GM18907 (cell line): Measurements from ENCODE around the gene CTNNA2.
"Not testable (repeated sequence)": the region's sequence is repeated elsewhere in the genome, so short reads cannot be mapped to it uniquely, and the experiment has no call there.

ENCODE experiments used
- ATAC-seq: cut with Tn5 transposase; IDR thresholded peaks from one replicate; pipeline ENCODE4 v1.9.1; 2021; ENCODE audit warnings: mild to moderate bottlenecking, moderate library complexity; ENCODE audit not compliant: unreplicated experiment

CTNNA2 gene

DNA sequence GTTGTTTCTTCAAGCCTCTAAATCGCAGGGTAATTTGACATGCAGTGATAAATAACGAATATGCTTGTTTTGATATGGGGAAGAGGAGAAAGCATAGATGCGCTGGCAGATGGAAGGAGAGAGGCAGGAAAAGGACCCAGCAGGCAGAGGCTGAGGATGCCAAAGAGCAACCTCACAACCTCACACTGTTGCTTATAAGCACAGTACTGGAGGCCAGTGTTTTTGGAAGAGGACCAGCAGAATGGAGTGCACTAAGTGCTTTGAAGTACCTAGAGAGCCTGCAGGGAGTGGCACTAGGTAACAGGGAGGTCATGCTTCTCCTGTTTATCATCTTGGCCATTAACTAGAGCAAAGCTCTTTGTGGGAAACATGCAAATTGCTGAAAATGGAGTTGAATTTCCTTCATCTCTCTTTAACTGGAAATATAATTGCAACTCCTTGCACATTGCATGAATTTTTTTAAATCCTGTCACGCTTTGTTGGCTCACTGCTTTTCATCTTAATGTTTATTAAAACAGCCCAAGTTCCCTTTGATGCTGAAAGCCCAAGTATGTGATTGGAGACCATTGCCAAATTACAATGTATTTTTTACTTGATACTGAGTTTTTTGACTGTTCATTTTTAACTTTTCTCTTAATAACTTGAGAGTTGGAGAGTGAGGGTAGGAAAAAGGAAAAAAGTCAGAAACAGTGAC lies 555.3 kb downstream of the CTNNA2 start:
- no peak for ATAC-seq

DNA sequence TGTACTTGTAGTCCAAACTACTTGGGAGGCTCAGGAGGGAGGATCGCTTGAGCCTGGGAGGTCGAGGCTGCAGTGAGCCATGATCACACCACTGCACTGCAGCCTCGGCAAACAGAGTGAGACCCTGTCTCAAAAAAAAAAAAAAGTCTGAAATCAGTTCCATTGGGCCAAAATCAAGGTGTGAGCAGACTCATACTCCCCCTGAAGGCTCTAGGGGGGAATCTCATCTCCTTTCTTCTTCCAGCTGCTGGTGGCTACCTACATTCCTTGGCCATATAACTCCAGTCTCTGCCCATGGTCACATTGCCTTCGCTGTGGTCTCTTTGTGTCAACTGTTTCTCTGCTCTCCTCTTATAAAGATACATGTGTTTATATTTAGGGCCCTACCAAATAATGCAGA lies 557.7 kb downstream of the CTNNA2 start:
- no peak for ATAC-seq

GRCh38 chr2:80071941-80072340 lies 559.1 kb downstream of the CTNNA2 start:
- ATAC-seq, result no peak

GRCh38 chr2:80073134-80073561 lies 560.3 kb downstream of the CTNNA2 start:
- no peak for ATAC-seq

- no peak for ATAC-seq
These were observed 561.6 kb downstream of the CTNNA2 start for GRCh38 chr2:80074321-80075070.

- ATAC-seq, result no peak
These were observed 562.9 kb downstream of the CTNNA2 start for GRCh38 chr2:80075719-80076118.

DNA sequence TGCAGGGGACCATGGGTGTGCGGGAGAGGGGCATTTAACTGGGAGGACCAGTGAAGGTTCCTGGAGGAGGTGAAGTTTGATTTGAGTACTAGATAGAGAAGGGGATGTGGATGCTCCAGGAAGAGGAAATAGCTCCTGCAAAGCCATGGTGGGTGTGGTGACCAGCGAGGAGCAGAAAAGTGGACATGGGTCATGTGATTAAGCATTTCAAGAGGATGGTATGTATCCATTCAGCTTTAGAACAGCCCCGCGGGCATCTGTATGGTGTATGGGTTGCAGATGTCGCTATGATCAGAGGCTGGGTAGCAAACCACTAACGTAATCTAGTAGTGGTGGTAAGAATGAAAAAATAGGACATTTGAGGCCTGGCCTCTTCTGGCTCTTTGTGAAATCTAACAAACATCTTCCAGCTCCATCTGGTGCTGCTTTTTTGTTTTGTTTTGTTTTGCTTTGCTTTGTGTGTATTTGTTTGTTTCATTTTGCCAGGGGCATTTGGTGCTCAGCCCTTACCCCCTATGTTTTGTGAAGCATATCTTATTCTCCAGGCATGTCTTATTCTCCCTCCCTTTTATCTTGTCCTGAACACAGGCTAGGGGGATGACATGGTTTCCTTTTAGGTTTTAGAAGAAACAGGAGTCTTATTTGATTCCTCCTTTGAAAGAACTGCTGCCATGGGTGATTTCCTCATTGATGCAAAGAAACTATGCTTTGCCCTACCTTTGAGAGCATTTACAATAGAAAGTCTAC lies 565.6 kb downstream of the CTNNA2 start:
- no peak for ATAC-seq

DNA sequence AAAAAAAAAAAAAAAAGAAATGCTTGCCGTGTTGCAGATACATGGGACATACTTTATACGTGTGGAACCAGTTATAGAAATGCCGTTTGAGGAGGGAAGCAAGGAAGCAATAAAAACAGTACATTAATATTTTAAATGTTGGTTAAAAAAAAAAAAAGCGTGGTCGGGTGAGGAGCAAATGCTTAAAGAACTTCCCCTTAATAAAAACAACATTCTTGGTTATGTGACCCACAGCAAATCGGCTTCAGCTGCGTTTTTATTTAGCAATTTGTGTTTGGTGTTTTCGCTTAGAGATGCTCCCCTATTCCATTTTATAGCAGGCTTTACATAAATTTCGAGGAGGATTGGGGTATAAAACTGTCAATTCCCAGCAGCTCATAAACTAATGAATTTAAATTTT lies 568.1 kb downstream of the CTNNA2 start:
- ATAC-seq, result no peak

DNA sequence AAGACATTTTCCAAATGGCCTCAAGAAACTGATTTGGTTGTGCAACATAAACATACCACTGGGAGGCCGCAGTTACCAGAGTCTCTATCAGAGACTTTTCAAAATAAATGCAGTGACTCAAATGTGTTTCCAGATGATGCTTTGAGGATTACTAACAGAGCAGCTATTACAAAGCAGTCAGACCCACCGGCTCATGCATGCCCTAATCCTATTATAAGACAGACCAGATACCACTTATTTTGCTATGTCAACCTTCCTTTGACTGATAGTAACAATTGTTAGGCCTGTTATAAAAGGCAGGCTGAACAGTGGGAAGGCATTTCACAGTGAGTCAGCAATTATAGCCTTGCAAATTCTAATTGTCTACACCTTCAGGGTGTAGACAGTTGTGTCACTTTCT lies 574.0 kb downstream of the CTNNA2 start:
- ATAC-seq, result no peak

GRCh38 chr2:80091237-80091636 lies 578.4 kb downstream of the CTNNA2 start:
- no peak for ATAC-seq

- ATAC-seq, result no peak
These were observed 579.6 kb downstream of the CTNNA2 start for GRCh38 chr2:80092474-80092873.

GRCh38 chr2:80098503-80098902 lies 585.7 kb downstream of the CTNNA2 start:
- ATAC-seq, result not testable (repeated sequence)

DNA sequence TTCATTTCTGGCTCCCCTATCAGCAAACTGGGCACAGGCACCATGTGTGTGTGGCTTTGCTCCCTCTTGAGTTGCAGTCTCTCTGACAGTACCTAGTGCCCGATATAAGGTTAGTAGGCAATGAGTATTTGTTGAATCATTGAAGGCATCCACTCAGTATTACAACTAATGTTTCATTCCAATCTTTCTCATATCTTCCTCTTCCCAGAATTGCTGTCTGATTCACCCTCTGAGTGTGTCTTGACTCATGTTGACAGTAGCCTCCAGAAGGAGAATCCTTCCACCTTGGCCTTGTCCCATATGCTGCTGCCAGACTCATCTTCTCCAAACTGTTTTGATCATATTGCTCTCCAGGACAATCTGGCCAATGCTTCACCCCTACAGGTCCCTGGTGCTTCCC lies 589.2 kb downstream of the CTNNA2 start:
- ATAC-seq, result no peak

DNA sequence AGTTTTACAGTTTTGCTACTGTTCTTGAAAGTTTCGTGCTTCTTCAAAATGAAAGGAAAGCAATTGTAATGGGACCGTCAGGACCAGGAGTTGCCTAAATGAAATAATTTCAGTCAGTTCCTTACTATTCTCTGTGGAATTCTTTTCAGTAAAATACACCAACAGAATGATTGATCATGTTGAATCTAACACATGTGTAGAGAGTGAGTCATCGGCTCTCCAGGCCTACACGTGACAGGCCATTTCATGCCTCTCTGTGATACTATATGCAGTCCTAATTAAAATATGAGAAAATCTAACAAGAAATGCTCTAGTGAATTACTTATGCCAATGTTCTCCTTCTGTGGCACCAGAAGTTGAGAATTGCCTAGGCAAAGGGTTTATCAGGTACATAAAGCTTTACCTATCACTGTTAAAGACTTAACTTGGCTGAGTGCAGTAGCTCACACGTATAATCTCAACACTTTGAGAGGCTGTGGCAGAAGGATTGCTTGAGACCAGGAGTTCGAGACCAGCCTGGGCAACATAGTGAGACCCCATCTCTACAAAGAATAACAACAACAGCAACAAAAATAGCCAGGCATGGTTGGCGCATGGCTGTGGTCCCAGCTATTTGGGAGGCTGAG lies 592.3 kb downstream of the CTNNA2 start:
- no peak for ATAC-seq

DNA sequence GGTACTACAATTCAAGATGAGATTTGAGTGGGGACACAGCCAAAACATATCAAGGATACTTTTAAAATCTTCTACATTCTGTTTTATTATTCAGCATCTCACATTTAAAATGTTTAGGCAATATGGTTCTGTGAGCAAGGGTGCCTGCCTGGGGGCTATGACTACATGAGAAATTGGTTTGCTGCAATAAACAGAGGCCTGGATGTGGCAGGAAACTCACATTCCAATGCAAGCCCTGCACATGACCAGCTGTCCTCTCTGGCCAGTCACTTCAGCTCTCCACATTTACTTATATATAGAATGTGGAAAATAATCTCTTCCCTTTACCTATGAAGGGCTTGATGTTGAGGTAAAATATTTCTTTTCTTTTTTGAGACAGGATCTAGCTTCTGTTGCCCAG lies 598.3 kb downstream of the CTNNA2 start:
- no peak for ATAC-seq

GRCh38 chr2:80112790-80113189 lies 599.9 kb downstream of the CTNNA2 start:
- ATAC-seq, result no peak

GRCh38 chr2:80113399-80113798 lies 600.5 kb downstream of the CTNNA2 start:
- no peak for ATAC-seq

GRCh38 chr2:80114812-80115211 lies 602.0 kb downstream of the CTNNA2 start:
- ATAC-seq, result no peak

GRCh38 chr2:80117401-80117800 lies 604.5 kb downstream of the CTNNA2 start:
- ATAC-seq, result no peak

- no peak for ATAC-seq
These were observed 608.0 kb downstream of the CTNNA2 start for GRCh38 chr2:80120866-80121265.

- ATAC-seq, result no peak
These were observed 609.8 kb downstream of the CTNNA2 start for GRCh38 chr2:80122675-80123074.
